Mesenchymal stem cell (in vitro differentiated cells and primary cell): Measurements from ENCODE around the gene RGS19.
"Not testable (repeated sequence)": the region's sequence is repeated elsewhere in the genome, so short reads cannot be mapped to it uniquely, and the experiment has no call there.

Source experiments
- DNase-seq: peaks from one replicate; pipeline ENCODE4 v3.0.0-alpha.2; 2013
- H2AFZ ChIP-seq: one replicate; pipeline ENCODE4 v1.6.1; 2013; ENCODE audit warnings: low read depth, mild to moderate bottlenecking, control low read depth, inconsistent platforms, low read length, moderate library complexity
- H2AK5ac ChIP-seq: 2 replicates; pipeline ENCODE4 v1.6.1; 2013; ENCODE audit warnings: low read length, moderate library complexity, mild to moderate bottlenecking, inconsistent platforms; ENCODE audit not compliant: severe bottlenecking
- H2BK120ac ChIP-seq: one replicate; pipeline ENCODE4 v1.6.1; 2013; ENCODE audit warnings: low read depth, mild to moderate bottlenecking, inconsistent platforms, low read length, moderate library complexity
- H2BK12ac ChIP-seq, 2 experiments: one replicate each; pipeline ENCODE4 v1.6.1; 2013; ENCODE audit warnings: inconsistent platforms in 2 of 2, low read length in 2 of 2, mild to moderate bottlenecking in 2 of 2, moderate library complexity in 2 of 2, control low read depth in 1 of 2
- H2BK15ac ChIP-seq: one replicate; pipeline ENCODE4 v1.6.1; 2013; ENCODE audit warnings: mild to moderate bottlenecking, low read depth, inconsistent platforms; ENCODE audit not compliant: poor library complexity, severe bottlenecking
- H2BK5ac ChIP-seq: 2 replicates; pipeline ENCODE4 v1.6.1; 2013; ENCODE audit warnings: low read depth, mild to moderate bottlenecking, low read length, control low read depth, inconsistent platforms; ENCODE audit not compliant: poor library complexity, severe bottlenecking
- H3K14ac ChIP-seq, 2 experiments: one replicate each; pipeline ENCODE4 v1.6.1; 2013; ENCODE audit warnings: inconsistent platforms in 2 of 2, low read length in 2 of 2, control low read depth in 1 of 2, mild to moderate bottlenecking in 1 of 2, moderate library complexity in 1 of 2
- H3K18ac ChIP-seq, 2 experiments: one replicate each; pipeline ENCODE4 v1.6.1; 2013; ENCODE audit warnings: inconsistent platforms in 2 of 2, low read length in 2 of 2, control low read depth in 1 of 2, low read depth in 1 of 2, mild to moderate bottlenecking in 1 of 2
- H3K23ac ChIP-seq, 2 experiments: one replicate each; pipeline ENCODE4 v1.6.1; 2013; ENCODE audit warnings: inconsistent platforms in 2 of 2, low read length in 2 of 2, mild to moderate bottlenecking in 2 of 2, moderate library complexity in 2 of 2, control low read depth in 1 of 2
- H3K27ac ChIP-seq: 2 replicates; pipeline ENCODE4 v1.5.1; 2013; ENCODE audit warnings: mild to moderate bottlenecking, moderate library complexity, low read length, control low read depth, inconsistent platforms; ENCODE audit not compliant: poor library complexity, severe bottlenecking
- H3K27me3 ChIP-seq, 2 experiments: 2 replicates each; pipeline versions ENCODE4 v1.6.1 to v1.7.0; 2013; ENCODE audit warnings: low read length in 2 of 2, mild to moderate bottlenecking in 2 of 2, moderate library complexity in 2 of 2, control low read depth in 1 of 2, inconsistent platforms in 1 of 2; ENCODE audit not compliant: control insufficient read depth in 1 of 2, insufficient read depth in 1 of 2
- H3K36me3 ChIP-seq, 2 experiments: 2 replicates each; pipeline versions ENCODE4 v1.6.1 to v1.7.0; 2013; ENCODE audit warnings: low read length in 2 of 2, control low read depth in 1 of 2, inconsistent platforms in 1 of 2, low read depth in 1 of 2, mild to moderate bottlenecking in 1 of 2; ENCODE audit not compliant: insufficient read depth in 2 of 2, control insufficient read depth in 1 of 2
- H3K4ac ChIP-seq, 2 experiments: one replicate each; pipeline ENCODE4 v1.6.1; 2013; ENCODE audit warnings: inconsistent platforms in 2 of 2, low read length in 2 of 2, mild to moderate bottlenecking in 2 of 2, moderate library complexity in 2 of 2, control low read depth in 1 of 2, low read depth in 1 of 2
- H3K4me1 ChIP-seq: 2 replicates; pipeline ENCODE4 v1.6.1; 2013; ENCODE audit warnings: low read depth, low read length, control low read depth; ENCODE audit not compliant: control insufficient read depth, insufficient read depth
- H3K4me2 ChIP-seq: 2 replicates; pipeline ENCODE4 v1.6.1; 2013; ENCODE audit warnings: low read length, mild to moderate bottlenecking, inconsistent platforms; ENCODE audit not compliant: poor library complexity, severe bottlenecking
- H3K4me3 ChIP-seq, 2 experiments: 2 replicates each; pipeline versions ENCODE4 v1.5.1 to v1.7.0; 2013; ENCODE audit warnings: low read length in 2 of 2, mild to moderate bottlenecking in 2 of 2, control low read depth in 1 of 2, low read depth in 1 of 2; ENCODE audit not compliant: insufficient read depth in 1 of 2
- H3K79me1 ChIP-seq: replicated peaks from 2 replicates; pipeline ENCODE4 v1.6.1; 2013; ENCODE audit warnings: mild to moderate bottlenecking, control low read depth, low read length, inconsistent platforms; ENCODE audit not compliant: poor library complexity, severe bottlenecking
- H3K9ac ChIP-seq: 2 replicates; pipeline ENCODE4 v1.7.0; 2013; ENCODE audit warnings: mild to moderate bottlenecking, low read length, moderate library complexity
- H3K9me3 ChIP-seq: 2 replicates; pipeline ENCODE4 v1.7.0; 2013; ENCODE audit warnings: mild to moderate bottlenecking, low read length; ENCODE audit not compliant: control insufficient read depth
- H4K8ac ChIP-seq: one replicate; pipeline ENCODE4 v1.6.1; 2013; ENCODE audit warnings: inconsistent platforms, mild to moderate bottlenecking, low read length, moderate library complexity
- H4K91ac ChIP-seq: one replicate; pipeline ENCODE4 v1.6.1; 2013; ENCODE audit warnings: mild to moderate bottlenecking, low read length, inconsistent platforms
- WGBS: methylation state at CpG from one replicate; pipeline ENCODE4 v1.1.7; 2013; ENCODE audit warnings: mixed read lengths; 5-methylcytosine and 5-hydroxymethylcytosine counted together

Gene RGS19

GRCh38 chr20:64090165-64090564 is 10.8 kb upstream of the RGS19 start:
- no peak overlapping the region for H4K8ac ChIP-seq
- no peak overlapping the region for H3K4ac ChIP-seq
- H2BK120ac ChIP-seq = no peak overlapping the region
- peaks cover 52 to 59% of the 10 kb centered on the region in 2 experiments for H3K27me3 ChIP-seq
- H3K4me2 ChIP-seq = no peak overlapping the region
- no peaks in the 10 kb centered on the region for H3K4me1 ChIP-seq
- H3K79me1 ChIP-seq = no peaks in the 10 kb centered on the region
- no peak for DNase-seq
- no peaks in the 10 kb centered on the region for H3K36me3 ChIP-seq
- no peak overlapping the region for H3K4me3 ChIP-seq
- H3K9me3 ChIP-seq = no peaks in the 10 kb centered on the region
- H3K18ac ChIP-seq = no peak overlapping the region
- H2BK15ac ChIP-seq = no peak overlapping the region
- H2BK5ac ChIP-seq = no peak overlapping the region
- no peak overlapping the region for H3K9ac ChIP-seq
- H3K27ac ChIP-seq = no peak overlapping the region
- H2BK12ac ChIP-seq = no peak overlapping the region
- H3K14ac ChIP-seq = no peak overlapping the region
- 84% methylated on average over 10 of the region's 10 CpGs for WGBS
- H2AFZ ChIP-seq = no peak overlapping the region
- no peak overlapping the region for H4K91ac ChIP-seq
- H3K23ac ChIP-seq = no peak overlapping the region
- H2AK5ac ChIP-seq = no peak overlapping the region

DNA sequence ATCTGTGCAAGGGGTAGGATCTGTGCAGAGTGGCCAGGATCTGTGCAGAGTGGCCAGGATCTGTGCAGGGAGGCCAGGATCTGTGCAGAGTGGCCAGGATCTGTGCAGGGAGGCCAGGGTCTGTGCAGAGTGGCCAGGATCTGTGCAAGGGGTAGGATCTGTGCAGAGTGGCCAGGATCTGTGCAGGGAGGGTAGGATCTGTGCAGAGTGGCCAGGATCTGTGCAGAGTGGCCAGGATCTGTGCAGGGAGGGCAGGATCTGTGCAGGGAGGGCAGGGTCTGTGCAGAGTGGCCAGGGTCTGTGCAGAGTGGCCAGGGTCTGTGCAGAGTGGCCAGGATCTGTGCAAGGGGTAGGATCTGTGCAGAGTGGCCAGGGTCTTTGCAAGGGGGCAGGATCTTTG is 9.3 kb upstream of the RGS19 start:
- not testable (repeated sequence) for H3K4me2 ChIP-seq, H3K18ac ChIP-seq, H2AK5ac ChIP-seq, H4K8ac ChIP-seq, H3K27ac ChIP-seq, H3K9ac ChIP-seq, DNase-seq, H2BK120ac ChIP-seq, H3K9me3 ChIP-seq, H2BK5ac ChIP-seq, H2AFZ ChIP-seq, H3K23ac ChIP-seq, H3K79me1 ChIP-seq, H3K4me3 ChIP-seq, H2BK12ac ChIP-seq, H3K36me3 ChIP-seq, H3K14ac ChIP-seq, H3K4ac ChIP-seq
- Histone ChIP-seq H3K27me3 (peaks cover 62 to 74% of the 10 kb centered on the region in 2 experiments), H4K91ac (peak overlapping the region; percentile 62), H3K4me1 (peaks cover 14% of the 10 kb centered on the region), H2BK15ac (peak overlapping the region; percentile 54)

DNA sequence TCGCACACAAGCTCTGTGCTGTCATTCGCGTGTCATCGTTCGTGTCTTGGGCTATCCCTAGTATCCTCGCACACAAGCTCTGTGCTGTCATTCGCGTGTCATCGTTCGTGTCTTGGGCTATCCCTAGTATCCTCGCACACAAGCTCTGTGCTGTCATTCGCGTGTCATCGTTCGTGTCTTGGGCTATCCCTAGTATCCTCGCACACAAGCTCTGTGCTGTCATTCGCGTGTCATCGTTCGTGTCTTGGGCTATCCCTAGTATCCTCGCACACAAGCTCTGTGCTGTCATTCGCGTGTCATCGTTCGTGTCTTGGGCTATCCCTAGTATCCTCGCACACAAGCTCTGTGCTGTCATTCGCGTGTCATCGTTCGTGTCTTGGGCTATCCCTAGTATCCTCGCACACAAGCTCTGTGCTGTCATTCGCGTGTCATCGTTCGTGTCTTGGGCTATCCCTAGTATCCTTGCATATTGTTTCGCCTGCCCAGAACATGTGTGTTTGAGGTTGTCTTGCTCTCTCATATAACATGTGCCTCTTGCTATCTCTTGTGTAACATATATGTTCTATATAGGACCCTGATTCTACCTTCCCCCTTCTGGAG is 8.0 kb upstream of the RGS19 start:
- not testable (repeated sequence) for H2BK5ac ChIP-seq, H2BK15ac ChIP-seq, H3K4me3 ChIP-seq, H4K8ac ChIP-seq, H3K14ac ChIP-seq, H3K18ac ChIP-seq, H3K9me3 ChIP-seq, H3K27ac ChIP-seq, H3K9ac ChIP-seq, H3K4me2 ChIP-seq, H3K4ac ChIP-seq, H2AK5ac ChIP-seq, H4K91ac ChIP-seq, H2AFZ ChIP-seq, H2BK12ac ChIP-seq, H3K36me3 ChIP-seq, H3K23ac ChIP-seq, DNase-seq, H2BK120ac ChIP-seq, H3K79me1 ChIP-seq
- WGBS = no CpG with 5 or more reads among the region's 36 CpGs
- Histone ChIP-seq H3K27me3 (peaks cover 57 to 76% of the 10 kb centered on the region in 2 experiments), H3K4me1 (peaks cover 24% of the 10 kb centered on the region)

DNA sequence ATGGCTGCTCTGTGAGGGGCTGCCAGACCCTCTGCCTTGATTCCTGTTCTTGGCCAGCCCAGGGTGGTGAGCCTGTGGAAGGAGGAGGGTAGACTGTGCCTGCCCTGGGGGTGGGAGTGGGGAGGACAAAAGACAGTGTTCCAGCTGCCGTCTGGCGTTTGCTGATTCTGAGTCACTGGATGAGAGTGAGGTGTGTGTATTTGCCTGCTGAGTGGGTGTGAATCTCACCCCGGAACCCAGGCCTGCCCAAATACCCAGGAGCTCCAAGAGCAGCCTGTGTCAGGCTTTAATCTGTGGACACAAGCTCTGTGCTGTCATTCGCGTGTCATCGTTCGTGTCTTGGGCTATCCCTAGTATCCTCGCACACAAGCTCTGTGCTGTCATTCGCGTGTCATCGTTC is 7.5 kb upstream of the RGS19 start:
- no peak overlapping the region for H3K14ac ChIP-seq
- H2AFZ ChIP-seq = no peak overlapping the region
- H3K9me3 ChIP-seq = no peaks in the 10 kb centered on the region
- H4K91ac ChIP-seq = no peak overlapping the region
- H3K36me3 ChIP-seq = no peaks in the 10 kb centered on the region
- H2BK12ac ChIP-seq = no peak overlapping the region
- no peak overlapping the region for H3K23ac ChIP-seq
- H3K9ac ChIP-seq = no peak overlapping the region
- H2BK120ac ChIP-seq = no peak overlapping the region
- no peak overlapping the region for H2BK5ac ChIP-seq
- H3K27ac ChIP-seq = no peak overlapping the region
- H3K18ac ChIP-seq = no peak overlapping the region
- H3K27me3 ChIP-seq = peaks cover 57 to 76% of the 10 kb centered on the region in 2 experiments
- no peaks in the 10 kb centered on the region for H3K79me1 ChIP-seq
- no peak overlapping the region for H4K8ac ChIP-seq
- no peak overlapping the region for H3K4ac ChIP-seq
- H3K4me1 ChIP-seq = peaks cover 29% of the 10 kb centered on the region
- no peak overlapping the region for H2BK15ac ChIP-seq
- no peak overlapping the region for H2AK5ac ChIP-seq
- 81% methylated on average over 3 of the region's 11 CpGs for WGBS
- no peak for DNase-seq
- H3K4me3 ChIP-seq = no peak overlapping the region
- no peak overlapping the region for H3K4me2 ChIP-seq
